Activated CD4-positive, alpha-beta T cell treated with anti-CD3 and anti-CD28 coated beads, Interleukin-2, amount 50 U/mL, for 4 hours (primary cell): ENCODE results near the gene PNPLA3.
A peak's percentile ranks its signal among the peaks of the same experiment; 100 is the strongest.

Source experiments
- DNase-seq, 2 experiments: peaks; one replicate each; pipeline ENCODE4 v3.0.0-alpha.2; 2020

PNPLA3 gene, protein sequence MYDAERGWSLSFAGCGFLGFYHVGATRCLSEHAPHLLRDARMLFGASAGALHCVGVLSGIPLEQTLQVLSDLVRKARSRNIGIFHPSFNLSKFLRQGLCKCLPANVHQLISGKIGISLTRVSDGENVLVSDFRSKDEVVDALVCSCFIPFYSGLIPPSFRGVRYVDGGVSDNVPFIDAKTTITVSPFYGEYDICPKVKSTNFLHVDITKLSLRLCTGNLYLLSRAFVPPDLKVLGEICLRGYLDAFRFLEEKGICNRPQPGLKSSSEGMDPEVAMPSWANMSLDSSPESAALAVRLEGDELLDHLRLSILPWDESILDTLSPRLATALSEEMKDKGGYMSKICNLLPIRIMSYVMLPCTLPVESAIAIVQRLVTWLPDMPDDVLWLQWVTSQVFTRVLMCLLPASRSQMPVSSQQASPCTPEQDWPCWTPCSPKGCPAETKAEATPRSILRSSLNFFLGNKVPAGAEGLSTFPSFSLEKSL

DNA sequence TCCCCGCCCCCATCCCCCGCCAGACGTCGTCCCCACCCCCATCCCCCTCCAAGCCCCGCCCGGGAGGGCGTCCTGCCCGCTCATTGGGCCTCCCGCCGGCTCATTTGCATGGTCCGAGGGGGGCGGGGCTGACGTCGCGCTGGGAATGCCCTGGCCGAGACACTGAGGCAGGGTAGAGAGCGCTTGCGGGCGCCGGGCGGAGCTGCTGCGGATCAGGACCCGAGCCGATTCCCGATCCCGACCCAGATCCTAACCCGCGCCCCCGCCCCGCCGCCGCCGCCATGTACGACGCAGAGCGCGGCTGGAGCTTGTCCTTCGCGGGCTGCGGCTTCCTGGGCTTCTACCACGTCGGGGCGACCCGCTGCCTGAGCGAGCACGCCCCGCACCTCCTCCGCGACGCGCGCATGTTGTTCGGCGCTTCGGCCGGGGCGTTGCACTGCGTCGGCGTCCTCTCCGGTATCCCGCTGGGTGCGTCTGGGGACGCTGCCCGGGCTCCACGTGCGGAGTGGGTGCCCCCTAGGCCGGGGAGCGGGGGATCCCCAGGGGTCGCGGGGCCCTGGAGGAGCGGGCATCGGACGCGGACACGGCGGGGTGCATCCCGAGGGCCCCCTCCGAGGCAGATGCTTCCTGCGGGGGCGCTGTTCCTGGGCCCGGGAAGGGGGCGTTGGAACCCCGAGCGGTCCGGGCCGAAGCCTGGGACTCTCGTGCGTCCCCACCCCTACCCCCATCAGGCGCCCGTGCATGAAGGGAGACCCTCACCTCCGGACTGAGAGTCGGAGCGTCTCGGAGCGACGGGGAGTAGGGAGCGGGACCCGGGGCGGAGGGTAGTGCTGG, at the start of gene PNPLA3:
PNPLA3 (plus strand) TSS at position 175 of the 834 bp plus-strand sequence; CDS start at position 282, 107 bp downstream.
- peak; percentile 72 to 74 for DNase-seq

DNA sequence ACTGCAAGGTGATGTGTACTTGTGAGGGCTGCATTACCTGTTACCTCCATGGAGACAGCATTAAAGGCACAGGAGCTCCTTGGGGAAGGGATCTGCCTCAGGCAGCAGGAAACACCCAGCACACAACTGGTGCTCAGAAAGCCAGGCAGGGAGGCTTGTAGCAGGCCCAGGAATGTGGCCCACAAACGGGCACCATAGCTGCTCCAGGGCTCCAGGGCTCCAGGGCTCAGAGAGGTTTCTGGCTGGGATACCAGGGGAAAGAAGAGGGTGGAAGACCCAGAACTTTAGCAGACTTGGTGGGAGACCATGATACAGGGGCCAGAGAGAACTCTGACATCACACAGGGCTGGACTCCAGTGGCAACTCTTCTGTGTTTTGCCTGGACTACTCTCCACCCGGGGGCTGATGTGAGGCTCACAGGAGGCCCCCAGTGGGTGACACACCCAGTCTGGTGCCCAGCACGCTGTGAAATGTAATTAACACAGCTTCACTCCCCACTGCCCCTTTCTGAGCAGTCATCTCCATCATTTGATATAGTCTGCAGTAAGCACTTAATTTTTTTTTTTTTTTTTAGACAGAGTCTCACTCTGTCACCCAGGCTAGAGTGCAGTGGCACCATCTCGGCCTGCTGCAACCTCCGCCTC, 46.6 kb upstream of the PNPLA3 start:
- DNase-seq = no peak

DNA sequence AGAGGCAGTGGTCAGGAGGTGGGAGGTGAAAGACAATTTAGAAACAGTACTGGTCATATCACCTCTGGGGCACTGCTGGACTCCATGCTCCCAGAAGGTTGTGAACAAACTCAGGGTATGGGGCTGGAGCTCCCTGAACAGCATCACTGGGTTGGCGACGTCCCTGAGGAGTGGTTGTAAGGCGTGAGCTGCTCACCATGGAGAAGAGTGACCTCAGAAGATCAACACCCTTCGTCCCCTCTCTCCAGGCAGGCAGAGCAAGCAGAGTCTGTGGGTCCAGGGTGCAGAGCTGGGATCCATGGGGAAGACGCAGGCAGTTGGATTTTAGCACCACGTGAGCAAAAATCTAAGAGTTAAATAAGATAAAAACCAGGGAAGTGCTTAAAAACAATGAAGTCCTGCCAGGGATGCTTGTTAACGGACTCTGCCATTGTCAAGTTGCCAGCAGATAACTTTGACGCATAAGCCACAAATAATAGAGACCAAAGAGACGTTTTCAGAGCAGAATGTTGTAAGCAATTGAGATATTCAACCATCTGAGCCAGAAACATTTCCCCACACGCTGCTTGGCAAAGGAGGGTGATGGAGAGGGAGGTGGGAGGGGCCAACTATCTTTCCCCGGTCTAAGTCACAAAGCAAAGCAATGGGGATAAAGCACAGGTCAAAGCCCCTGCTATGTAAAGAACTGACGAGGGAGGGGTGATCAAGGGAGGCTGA, 45.4 kb upstream of the PNPLA3 start:
- DNase-seq = no peak

DNA sequence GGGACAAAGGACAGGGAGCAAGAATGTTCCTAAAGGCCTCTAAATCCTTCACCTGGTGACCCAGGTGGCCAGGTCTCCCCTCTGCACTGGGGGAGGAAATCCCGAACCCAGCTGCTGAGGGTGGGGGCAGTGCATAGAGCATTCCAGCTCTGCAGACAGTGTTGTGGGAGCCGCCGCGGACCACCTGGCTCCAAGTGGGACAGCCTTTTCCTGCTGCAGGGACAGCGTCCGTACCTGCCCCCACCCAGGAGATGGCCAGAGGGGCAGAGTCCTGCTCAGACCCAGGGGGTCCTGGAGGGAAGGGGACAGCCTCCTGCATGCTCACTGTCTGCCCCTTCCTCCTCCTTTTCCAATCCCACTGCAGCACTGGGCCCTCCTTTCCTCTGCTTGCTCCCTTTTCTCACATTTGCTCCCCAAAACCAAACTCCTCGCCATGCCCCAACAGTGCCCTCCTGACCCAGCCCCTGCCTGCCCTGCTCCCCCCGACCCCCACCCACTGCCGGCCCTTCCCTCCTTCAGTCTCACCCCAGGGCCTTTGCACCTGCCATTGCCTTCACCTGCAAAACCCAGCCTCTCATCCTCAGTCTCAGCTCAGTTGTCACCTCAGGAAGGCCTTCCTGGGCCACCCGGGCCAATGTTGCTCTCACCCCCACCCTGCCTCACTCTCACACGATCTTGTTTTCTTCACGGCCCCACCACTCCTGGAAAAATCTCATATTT, 44.6 kb upstream of the PNPLA3 start:
- DNase-seq = no peak

DNA sequence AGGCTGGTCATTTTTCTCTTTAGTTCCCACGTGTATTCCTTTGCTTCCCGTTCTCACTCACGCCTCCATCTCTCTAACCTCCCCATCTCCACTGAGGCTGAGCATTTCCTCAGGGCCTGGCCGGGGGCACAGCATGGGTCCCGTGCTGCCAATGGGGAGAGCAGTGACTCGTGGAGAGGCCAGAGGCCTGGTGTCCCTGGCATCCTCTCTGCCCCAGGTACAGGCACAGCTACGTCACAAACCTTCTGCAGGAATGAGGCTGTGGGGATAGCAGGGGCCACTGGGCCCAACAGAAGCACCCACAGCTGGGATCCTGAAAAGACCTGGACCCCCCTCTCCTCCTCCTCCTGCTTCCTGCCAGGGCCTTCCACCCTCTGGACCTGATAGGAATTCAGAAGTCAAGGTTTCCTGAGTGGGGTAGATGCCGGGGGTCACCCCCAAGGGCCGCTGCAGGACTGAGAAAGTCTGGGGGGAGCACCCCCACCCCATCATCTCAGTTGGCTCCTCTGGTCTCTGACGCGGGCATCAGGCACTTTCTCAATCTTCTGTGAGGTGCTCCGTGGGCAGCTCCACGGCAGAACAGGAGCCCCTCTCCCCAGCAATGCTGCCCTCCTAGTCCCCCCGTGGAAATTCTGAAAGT, 43.6 kb upstream of the PNPLA3 start:
- DNase-seq = no peak

DNA sequence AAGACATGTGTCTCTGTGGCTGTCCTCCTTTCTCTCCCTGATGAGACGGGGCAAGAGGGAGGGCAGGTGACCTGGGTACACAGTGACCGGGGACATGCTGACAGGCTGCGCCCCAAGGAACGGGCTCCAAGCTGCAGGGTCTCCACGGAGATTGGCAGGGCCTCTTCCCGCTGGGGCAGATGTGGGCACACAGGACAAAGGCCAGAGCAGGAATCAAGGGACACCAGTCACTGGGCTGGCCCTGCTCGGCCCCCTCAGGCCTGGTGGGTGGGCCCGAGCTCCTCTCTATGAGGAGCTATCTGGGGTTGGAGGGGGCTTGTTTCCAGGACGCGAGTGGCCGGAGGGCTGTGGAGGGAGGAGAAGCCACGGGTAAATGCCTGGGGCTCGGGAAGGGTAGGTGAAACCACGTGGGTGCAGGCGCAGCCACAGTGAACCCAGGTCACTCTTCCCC, 43.0 kb upstream of the PNPLA3 start:
- no peak for DNase-seq

DNA sequence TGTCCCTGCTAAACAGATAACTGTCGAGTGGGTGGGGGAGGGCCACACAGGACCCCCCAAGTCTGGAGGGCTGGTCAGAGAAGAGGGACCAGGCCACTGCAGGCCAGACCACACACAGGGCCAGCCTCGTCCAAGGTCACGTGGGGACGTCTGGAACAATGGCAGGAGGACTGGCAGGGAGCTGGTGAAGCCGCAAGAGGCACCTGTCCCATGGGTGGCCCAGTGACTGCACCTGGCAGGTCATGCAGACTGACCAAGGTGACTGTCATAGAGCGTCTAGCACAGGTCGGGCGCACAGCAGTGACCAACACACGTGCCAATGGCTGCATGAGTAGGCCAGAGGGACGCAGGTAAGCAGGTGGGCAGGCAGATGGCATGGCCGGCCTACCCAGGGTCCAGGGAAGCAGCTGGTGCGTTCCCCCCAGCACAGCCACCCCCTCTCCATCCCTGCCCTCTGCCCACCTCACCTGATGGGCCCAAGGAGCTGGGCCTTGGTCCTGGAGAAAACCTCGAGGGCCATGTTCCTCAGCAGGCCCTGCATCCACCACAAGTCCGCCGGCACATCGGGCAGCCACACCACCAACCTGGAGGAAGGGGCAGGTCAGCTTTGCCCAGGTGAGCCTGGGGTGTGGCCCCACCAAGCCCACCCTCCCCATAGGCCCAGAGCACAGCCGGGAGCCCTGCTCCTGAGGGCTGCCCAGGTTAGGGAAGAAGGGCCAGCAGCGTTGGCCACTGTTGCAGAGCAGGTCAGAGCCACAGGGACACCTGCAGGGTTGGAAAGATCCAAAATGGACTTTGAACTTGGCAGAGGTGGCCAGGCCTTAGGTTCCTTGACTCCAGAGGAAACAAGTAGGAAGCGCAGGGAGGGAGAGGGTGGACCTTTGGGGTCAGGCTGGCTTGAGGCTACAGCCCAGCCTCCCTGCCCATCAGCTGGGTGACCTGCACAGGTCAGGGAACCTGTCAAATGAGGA, 42.2 kb upstream of the PNPLA3 start:
- no peak for DNase-seq

DNA sequence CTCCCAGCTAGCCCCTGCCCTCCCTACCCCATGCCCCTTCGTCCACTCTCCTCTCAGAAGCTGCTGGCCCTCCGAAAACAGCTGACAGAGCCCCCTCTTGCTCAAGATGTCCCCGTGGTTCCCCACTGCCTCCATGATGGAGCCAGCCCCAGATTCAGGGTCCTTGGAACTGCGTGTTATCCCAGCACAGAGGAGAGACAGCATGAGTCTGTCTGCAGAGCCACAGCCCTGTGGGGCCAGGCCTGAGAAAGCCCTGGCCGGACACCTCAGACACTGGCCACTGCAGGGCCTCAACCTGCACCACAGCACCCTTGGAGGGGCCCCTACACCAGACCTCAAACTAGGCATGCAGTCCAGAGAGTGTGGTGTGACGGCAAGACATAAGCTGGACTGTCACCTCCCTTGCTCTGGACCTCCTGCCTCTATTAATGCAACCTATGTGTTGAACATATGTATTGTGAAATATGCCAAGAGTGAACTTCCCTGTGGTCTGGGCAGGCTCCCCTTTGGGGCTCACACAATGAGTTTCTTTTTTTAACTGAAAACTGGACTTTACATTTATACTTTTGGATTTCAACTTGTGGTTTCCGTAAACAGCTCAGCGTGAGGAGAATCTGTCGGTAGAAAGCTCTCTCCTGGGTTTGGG, 41.4 kb upstream of the PNPLA3 start:
- no peak for DNase-seq

DNA sequence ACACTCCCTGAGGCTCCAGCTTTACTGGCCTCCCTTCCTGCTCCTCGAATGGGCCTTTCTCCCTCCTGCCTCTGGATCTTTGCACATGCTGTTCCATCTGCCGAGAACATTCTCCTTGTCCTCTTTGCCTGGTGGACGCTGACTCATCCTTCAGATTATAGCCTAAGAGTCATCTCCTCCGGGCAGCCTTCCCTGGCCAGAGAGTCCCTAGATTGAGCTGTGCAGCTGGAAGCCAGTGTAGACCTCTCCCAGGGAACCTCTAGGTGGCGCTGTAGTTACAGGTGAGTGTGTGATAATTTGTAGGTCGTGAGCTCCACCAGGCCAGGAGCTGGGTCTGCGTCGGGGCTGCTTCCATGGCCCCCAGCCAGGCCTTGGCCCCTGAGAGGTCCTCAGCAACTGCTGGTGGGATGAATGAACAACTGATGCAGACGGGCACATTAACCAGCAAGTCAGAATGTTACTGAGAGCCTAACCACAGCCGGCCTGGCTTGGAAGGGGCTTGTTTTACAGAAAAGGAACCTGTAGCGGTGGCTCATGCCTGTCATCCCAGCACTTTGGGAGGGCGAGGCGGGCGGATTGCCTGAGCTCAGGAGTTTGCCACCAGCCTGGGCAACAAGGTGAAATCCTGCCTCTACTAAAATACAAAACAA, 40.5 kb upstream of the PNPLA3 start:
- DNase-seq = peak; percentile 17 to 18

DNA sequence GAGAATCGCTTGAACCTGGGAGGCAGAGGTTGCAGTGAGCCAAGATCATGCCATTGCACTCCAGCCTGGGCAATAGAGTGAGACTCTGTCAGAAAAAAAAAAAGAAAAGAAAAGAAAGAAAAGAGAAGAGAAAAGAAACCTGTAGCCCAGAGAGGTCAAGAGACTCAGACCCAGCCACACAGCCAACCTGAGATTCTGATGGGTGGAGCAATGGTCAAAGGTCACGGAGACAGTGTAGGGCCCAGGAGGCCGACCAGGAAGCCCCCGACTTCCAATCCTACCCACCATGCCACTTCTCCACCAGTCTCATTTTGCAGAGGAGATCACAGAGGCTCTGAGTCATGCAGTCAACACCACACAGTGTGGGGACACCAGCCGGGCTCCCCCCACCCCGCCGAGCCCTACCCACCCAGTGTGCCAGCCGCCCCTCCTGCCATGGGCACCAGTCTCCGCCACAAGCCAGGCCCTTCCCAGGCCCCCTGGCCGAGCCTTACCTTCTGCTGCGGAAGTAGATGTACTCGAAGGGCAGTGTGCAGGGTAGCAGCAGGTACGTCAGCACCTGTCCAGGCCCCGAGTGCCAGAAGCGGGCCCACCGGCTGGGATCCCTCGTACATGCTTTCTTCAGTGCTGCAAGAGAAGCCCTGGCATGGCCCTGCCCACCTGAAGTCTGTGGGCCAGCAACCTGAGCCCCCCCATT, 39.7 kb upstream of the PNPLA3 start:
- no peak for DNase-seq

DNA sequence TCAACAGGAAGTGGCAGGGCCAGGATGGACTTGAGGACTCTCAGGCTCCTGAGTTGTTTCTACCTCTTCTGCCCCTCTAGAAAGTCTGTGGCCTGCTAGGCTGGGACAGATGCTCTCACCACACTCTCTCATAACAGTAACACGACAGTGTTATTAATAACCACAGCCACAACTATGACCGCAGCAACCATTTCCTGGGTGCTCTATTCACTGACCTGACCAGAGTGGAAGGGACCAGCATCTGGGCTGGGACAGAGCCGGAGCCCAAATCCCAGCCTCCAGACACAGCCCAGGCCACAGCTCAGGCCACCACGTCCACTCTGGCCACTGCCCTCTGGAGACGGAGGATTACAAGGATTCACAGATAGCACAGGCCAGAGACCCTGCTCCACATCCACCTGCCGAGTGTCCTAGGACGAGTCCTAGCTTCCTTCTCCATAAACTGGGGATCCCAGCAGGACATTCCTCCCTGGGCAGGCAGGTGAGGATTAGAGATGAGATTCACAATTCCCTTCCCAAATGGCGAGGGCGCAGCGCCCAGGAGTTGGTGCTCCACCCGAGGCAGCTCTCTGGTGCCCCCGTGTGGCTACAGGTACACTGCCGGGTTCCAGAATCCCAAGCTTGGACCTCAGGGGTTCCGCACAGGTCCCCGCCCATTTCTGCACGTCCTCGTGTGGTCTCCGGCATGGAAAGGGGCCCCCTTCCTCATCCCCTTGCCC, 38.8 kb upstream of the PNPLA3 start:
- peak; percentile 19 to 24 for DNase-seq

DNA sequence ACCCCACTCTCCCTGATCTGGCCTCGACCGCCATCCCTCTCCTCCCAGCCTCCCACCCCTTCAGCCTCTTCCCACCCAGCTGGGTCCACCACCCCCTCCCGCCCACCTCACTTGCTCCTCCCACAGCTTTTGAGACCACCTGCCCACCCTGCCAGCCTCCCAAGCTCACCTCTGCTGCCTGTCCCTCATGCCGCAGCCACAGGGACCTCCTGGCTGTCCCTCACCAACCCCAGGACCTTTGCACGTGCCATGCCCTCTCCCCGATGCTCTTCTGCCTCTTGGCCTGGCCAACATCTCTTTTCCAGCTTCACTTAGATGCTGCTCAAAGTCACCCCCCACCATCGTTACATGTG, 38.3 kb upstream of the PNPLA3 start:
- no peak for DNase-seq

DNA sequence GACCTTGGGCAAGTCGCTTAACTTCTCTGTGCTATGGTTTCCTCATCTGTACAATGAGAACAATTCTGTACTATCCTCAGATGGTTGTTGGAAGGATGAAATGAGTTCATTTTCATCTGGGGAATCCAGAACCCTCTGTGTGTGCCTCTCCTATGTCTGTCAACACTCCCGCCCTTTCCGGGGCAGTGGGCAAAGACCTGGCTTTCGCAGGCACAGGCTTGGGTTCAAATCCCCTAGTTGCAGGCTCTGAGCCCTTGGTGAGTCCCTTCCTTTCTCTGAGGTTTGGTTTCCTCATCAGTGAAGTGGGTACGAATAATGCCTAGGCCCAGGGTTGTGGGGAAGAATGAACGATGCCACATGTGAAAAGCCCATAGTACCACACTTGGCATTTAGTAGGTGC, 37.8 kb upstream of the PNPLA3 start:
- DNase-seq = no peak

DNA sequence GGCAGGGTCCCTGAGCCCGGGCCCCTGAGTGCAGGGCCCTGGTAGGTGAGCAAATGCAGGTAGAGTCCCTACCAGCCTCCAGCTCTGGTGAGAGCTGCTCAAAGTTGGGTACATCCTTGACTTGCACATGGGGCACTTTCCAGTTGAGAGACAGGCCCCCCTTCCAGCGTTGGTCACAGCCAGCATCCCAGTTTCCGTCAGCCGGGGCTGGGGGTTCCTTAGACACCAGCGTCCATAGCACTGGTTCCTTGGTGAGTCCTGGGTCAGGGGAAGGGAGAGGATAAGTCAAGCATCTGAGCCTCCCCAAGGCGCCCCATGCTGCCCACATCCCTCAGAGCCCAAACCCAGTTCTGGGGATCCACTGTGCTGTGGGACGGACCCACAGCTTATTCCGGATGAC, 37.4 kb upstream of the PNPLA3 start:
- DNase-seq = no peak

DNA sequence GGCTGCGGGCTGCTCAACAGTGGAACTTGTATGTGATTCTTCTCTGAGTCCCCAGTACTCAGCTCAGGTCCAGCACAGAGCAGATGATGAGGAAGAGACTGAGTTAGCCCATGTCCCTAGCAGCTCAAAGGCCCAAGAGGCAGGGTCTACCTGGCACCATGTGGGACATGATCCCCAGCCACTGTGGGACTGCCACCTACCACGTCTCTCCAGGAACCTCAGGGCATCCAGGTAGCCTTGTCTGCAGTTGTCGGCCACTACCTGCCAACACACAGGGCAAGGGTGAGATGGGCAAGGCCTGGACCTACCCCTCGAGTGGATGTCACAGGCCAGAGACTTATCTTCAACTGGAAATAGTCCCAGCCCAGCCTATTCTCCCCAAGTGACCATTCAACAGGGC, 36.2 kb upstream of the PNPLA3 start:
- DNase-seq = no peak

DNA sequence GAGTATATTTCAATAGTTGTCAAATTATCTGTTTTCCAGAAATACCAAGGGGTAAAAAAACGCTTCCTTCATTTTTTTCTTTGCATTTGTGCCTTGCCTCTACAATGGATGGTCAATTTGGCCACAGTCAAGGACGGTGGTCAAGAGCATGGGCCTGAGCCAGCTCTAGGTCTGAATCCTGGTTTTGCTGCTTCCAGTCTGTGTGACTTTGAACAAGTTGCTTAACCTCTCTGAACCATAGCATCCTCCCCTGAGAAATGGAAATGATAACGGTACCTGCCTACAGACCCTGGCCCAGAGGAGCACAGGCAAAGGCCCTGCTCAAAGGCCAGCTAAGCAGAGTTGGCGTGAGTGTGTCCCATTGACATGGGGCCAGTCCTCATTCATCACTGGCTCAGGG, 34.9 kb upstream of the PNPLA3 start:
- no peak for DNase-seq

DNA sequence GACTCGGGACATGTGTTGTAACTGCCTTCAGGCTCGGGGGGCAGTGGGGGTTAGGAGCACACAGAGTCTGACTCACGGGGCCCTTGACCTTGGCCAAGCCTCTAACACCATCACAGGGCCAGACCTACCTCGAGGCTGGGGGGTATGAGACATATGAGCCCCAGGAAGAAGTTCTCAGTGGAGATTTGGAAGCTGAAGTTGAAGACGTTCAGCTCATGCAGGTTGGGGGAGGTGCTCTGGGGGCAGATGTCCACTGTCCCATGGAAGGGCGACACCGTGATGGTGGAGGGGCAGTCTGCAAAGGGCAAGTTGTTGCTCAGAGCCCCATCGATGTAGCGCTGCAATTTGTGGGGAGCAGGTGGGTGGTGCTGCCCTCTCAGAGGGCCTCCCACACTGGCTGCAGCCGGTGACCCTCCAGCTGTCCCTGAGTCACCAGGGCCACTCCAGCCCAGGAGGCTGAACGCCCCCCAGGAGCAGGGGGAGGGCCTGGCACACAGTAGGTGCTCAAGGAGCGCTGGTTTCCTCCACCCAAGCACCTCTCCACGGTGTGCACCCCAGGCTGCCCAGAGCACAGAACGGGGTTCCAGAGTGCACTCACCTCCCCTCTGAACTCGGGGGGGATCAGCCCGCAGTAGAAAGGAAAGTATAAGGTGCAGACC, 34.3 kb upstream of the PNPLA3 start:
- DNase-seq = no peak
